BLaER1 (cell line): ENCODE data around the gene KPNB1.

Source experiments
- H3K27ac ChIP-seq: shearing (Covaris generic); formaldehyde crosslinking; 2 replicates; pipeline ENCODE4 v1.8.1; 2022
- H3K27me3 ChIP-seq: shearing (Covaris generic); formaldehyde crosslinking; 2 replicates; pipeline ENCODE4 v1.8.1; 2022
- H3K36me3 ChIP-seq: shearing (Covaris generic); formaldehyde crosslinking; 2 replicates; pipeline ENCODE4 v1.8.1; 2022
- H3K4me1 ChIP-seq: shearing (Covaris generic); formaldehyde crosslinking; 2 replicates; pipeline ENCODE4 v1.8.1; 2022
- H3K4me2 ChIP-seq: shearing (Covaris generic); formaldehyde crosslinking; 2 replicates; pipeline ENCODE4 v1.8.1; 2022
- H3K4me3 ChIP-seq: shearing (Covaris generic); formaldehyde crosslinking; 2 replicates; pipeline ENCODE4 v1.8.1; 2022
- H3K9ac ChIP-seq: shearing (Covaris generic); formaldehyde crosslinking; 2 replicates; pipeline ENCODE4 v1.8.1; 2022
- H3K9me3 ChIP-seq: shearing (Covaris generic); formaldehyde crosslinking; 2 replicates; pipeline ENCODE4 v1.8.1; 2022
- H4K20me1 ChIP-seq: shearing (Covaris generic); formaldehyde crosslinking; 2 replicates; pipeline ENCODE4 v1.8.1; 2022
- Cebpa-rat ChIP-seq: shearing (Covaris generic); IDR thresholded peaks from 2 replicates; pipeline ENCODE4 v1.8.1; 2022

KPNB1 gene

DNA sequence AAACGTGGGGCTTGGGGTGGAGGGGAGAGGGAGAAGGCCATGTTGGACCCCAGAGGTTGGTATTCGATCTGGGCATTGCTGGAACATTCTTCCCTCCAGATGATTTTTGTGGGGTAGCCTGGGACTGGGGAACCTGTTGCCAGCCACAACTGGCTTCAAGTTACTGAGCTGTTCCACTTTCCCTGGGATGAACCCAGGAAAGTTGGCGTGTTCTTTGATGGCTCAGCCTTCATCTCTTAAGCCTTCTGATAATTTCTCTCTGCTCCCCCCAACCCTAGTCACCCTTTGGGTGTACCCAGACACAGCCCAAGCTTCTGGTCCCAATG, 85.4 kb downstream of the KPNB1 start:
- no peaks in the 10 kb centered on the region for H3K36me3 ChIP-seq
- H3K9ac ChIP-seq = no peak overlapping the region
- TF ChIP-seq Cebpa-rat = no peak
- peaks cover 66% of the 10 kb centered on the region for H3K4me1 ChIP-seq
- H3K4me2 ChIP-seq = peak overlapping the region; percentile 91
- H3K27ac ChIP-seq = no peak overlapping the region
- peaks cover 26% of the 10 kb centered on the region for H3K27me3 ChIP-seq
- H3K9me3 ChIP-seq = no peaks in the 10 kb centered on the region
- no peaks in the 10 kb centered on the region for H4K20me1 ChIP-seq
- H3K4me3 ChIP-seq = no peak overlapping the region
